Middle frontal gyrus (tissue), 1 donor: ENCODE results near the gene HOXA1.

Source experiments
- DNase-seq: peaks from one replicate; pipeline ENCODE4 v3.0.0-alpha.2; 2015; ENCODE audit warnings: low spot score; ENCODE audit errors: extremely low spot score

The HOXA1 gene

DNA sequence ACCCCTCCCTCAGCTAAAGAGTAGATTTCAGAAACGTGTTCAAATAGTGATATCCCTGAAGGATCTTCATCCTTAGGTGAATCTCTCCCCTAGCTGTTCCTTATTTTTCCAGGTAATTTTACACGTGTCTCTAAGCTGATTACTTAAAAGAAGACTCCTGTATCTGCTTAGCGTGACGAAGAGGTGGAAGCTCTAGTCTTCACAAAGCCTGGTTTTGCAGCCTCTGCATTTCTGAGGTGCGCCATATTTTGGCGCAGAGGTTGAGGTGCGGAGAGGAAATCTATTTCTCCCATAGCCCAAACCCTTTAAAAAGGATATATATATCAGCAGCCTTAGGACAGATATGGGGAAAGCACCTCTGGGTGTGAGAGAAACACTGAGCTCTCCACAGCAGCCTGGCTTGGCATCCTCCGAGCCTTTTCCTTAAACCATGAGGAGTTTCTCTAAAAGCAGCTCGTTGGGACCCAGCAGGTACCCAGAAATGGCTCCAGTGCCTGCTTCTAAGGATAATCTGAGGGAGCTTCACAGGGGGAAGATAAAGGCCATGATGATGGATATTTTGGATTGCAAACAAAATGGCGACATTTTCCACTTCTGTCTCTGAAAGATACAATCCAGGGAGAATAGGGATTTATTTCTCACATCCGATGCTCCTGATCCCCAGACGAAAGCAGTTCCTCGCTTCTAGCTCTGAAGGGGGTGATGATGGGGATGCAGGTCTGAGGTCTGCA, 9.7 kb upstream of the HOXA1 start:
- DNase-seq, result no peak

- DNase-seq, result no peak
Measured at GRCh38 chr7:27104341-27105058, 8.7 kb upstream of the HOXA1 start.

DNA sequence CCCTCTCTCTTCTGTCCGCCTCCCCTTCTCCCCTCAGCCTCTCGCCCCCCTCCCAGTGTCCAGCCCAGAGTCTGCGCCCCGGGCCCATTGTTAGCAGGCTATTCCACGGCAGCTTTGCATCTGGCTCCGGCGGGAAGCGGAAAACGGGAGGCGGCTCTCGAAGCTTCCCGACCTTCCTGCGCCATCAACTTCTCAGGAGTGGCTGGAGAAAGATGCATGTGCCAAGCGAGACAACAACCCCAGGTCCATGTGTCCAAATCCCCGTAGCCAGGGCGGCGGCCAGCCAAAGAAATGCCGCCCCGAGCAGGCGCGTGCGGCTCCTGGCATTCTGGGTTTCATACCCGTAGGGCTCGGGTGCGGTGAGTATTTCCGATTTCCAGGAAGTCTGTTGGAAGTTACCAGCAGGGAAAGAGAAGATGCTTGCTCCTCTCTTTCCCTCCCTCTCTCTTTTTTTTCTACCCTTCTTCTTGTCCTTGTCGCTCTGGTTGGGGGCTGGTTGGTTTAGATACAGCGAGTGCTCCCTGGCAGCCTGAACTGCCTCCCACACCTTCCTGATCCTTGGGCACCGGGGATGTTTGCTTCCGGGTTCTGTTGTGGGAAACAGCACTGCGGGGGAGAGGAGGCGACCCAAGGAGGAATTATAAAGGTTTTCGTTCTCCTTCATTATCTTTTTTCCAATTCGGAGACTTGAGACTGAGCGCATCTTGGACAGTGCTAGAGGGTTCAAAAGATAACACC, 7.9 kb upstream of the HOXA1 start:
- DNase-seq, result no peak

- DNase-seq, result no peak
Measured at GRCh38 chr7:27102581-27103442, 7.0 kb upstream of the HOXA1 start, which contains the start of gene HOXA2. Gene HOXA2, minus strand, starts transcription at chr7:27102683. Its CDS starts 183 bp downstream, at chr7:27102500.

DNA sequence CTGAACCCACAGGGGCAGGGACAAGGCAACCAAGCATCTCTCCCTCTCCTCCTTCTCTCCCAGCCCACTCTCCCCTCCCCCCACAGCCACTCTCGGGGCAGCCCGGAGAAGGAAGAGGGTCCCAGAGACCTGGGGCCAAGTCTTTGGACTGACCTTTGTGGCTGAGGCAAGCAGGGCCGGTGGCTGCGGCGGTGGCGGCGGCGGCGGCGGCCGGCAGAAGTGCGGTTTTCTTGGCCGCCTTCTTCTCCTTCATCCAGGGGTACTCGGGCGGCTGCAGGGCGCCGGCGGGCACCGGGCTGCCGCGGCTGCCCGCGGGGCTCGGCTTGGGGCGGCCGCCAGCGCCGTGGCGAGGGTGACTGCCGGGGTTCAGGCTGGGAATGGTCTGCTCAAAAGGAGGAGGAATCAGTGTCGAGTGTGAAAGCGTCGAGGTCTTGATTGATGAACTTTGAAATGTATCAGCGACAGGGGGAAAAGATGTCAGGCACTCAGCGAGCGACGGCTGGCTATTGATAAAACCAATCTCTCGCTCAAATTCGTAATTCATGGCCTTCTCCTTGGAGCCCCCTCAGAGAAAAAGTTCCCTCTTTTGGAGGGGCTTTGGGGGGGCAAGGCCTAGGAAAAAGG, 6.3 kb upstream of the HOXA1 start:
- no peak for DNase-seq

DNA sequence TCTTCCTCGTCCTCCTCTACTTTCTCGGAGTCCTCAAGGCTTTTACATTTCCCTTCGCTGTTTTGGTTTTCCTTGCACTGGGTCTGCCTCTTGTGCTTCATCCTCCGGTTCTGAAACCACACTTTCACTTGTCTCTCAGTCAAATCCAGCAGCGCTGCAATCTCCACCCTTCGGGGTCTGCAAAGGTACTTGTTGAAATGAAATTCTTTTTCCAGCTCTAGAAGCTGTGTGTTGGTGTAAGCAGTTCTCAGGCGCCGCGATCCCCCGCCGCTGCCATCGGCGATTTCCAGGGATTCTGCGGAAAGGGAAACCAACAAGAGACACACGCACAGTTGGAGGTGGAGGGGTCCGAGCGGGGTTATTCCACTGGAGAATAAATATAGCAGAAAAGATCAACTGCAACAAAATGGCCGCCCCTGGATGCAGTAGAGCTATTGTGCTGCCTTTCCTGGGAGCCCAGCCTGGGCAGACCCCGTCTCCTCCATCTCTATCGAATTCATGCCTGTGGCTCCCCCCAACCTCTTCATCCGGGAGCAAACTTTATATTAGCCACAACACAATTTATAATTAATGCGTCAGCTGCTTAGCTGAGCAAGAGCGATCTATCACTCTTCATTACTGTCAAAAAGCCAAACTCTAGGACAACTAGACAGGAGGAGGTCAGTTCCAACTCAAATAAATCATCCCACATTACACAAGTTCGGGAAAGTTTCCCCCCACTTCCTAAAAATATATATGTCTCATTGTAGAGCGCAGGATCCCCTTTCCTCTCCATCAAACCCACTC, 5.6 kb upstream of the HOXA1 start:
- DNase-seq, result no peak

DNA sequence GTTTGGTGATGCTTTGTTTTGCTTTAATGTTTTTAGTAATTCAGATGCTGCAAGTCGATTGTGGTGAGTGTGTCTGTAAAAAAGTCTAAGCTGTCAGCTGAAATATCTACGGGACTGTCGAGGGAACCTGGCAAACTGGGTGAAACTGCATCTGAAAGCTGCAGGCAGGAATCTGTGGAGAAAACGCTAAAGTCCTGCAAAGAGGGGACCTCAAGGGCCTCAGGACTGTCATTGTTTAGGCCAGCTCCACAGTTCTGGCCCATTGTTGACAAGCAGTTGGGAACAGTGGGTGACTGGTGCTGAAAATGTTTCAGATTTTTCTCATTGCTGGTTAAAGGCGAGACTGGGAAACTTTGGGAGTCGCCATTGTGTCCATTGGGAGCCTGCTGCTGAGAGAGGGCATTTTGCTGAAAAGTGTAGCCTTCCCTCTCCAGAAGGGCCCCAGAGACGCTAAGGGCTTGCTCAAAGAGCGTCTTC, 4.9 kb upstream of the HOXA1 start:
- DNase-seq, result no peak

- DNase-seq, result no peak
Measured at GRCh38 chr7:27099453-27100370, 3.9 kb upstream of the HOXA1 start.

- no peak for DNase-seq
Measured at GRCh38 chr7:27098578-27099451, 3.0 kb upstream of the HOXA1 start.

- DNase-seq, result no peak
Measured at GRCh38 chr7:27097686-27098577, 2.1 kb upstream of the HOXA1 start.

- DNase-seq, result no peak
Measured at GRCh38 chr7:27096768-27097514, 1.1 kb upstream of the HOXA1 start.

DNA sequence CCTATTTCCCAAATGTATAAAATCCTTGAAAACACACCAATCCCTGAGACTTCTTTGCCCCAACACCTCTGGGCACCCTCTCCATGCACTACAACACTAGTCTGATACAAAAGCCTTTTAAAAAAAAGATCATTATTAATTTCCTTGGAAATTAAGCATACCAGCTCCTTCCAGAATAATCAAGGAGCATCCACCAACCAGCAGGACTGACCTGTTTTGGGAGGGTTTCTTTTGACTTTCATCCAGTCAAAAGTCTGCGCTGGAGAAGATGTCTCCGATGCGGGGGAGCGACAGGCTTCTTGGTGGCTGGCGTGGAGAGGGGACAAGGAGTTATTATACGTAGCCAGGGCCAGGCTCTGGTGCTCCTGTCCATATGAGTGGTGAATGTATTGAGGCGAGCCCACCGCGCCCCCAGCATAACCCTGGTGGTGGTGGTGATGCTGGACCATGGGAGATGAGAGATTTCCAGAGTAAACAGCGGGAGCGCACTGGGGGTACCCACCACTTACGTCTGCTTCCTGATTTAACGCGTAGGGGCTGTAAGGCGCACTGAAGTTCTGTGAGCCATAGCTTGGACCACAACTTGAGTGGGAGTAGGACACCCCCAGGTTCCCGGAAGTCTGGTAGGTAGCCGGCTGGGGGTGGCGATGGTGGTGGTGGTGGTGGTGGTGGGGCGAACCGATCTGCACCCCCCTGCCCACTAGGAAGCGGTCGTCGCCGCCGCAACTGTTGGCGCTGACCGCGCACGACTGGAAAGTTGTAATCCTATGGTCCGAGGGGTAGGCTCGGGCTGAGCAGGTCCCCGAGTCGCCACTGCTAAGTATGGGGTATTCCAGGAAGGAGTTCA, 527 bp downstream of the HOXA1 start:
- no peak for DNase-seq

- DNase-seq, result no peak
Measured at GRCh38 chr7:27094304-27095049, 1.3 kb downstream of the HOXA1 start.

GRCh38 chr7:27093184-27093895, 2.5 kb downstream of the HOXA1 start:
- no peak for DNase-seq
